HepG2 (cell line): ENCODE results near the gene MBLAC1. TPM values are rescaled to one million over a fixed set of nuclear protein-coding genes. Genes with fewer than 3 reads are reported as not detected.

Source experiments
- DNMT1 ChIP-seq: sonication (generic); formaldehyde crosslinking; IDR thresholded peaks from 2 replicates; pipeline ENCODE4 v1.5.1; 2020; ENCODE audit warnings: mild to moderate bottlenecking, missing genetic modification reagents
- PPARG ChIP-seq: conservative IDR thresholded peaks from 2 replicates; pipeline ENCODE4 v1.6.1; 2016; ENCODE audit warnings: missing biosample characterization, missing genetic modification reagents
- RBAK ChIP-seq: sonication (generic); formaldehyde crosslinking; IDR thresholded peaks from 2 replicates; pipeline ENCODE4 v1.5.1; 2020; ENCODE audit warnings: mild to moderate bottlenecking, missing genetic modification reagents
- SOX13 ChIP-seq, 3 experiments: fragments of 450-650 bp in 1 of 3; sonication (generic) in 1 of 3; formaldehyde crosslinking in 1 of 3; IDR thresholded peaks in 2 of 3; conservative IDR thresholded peaks in 1 of 3; 2 replicates each; pipeline versions ENCODE4 v1.5.0 to v1.6.1; 2016 to 2020; ENCODE audit warnings: antibody characterized with exemption in 1 of 3, mild to moderate bottlenecking in 1 of 3, missing compliant biosample characterization in 1 of 3, missing genetic modification reagents in 1 of 3, moderate library complexity in 1 of 3
- ZNF230 ChIP-seq: sonication (generic); formaldehyde crosslinking; IDR thresholded peaks from 2 replicates; pipeline ENCODE4 v1.4.0; 2020; ENCODE audit warnings: mild to moderate bottlenecking, missing genetic modification reagents
- ZNF274 ChIP-seq: sonication (generic); formaldehyde crosslinking; IDR thresholded peaks from 2 replicates; pipeline ENCODE4 v1.5.1; 2020; ENCODE audit warnings: mild to moderate bottlenecking, missing genetic modification reagents
- ZNF879 ChIP-seq: sonication (generic); formaldehyde crosslinking; IDR thresholded peaks from 2 replicates; pipeline ENCODE4 v1.8.1; 2023; ENCODE audit warnings: missing genetic modification reagents
- ZNF883 ChIP-seq: sonication (generic); formaldehyde crosslinking; IDR thresholded peaks from 2 replicates; pipeline ENCODE4 v1.5.1; 2020; ENCODE audit warnings: mild to moderate bottlenecking, missing genetic modification reagents; ENCODE audit errors: not compliant biosample characterization
- polyA plus RNA-seq, 8 experiments: library from polyadenylated mRNA; depleted of rRNA in 3 of 8; stranded (reverse) in 7 of 8; unstranded in 1 of 8; fragments of >200 nt; fragmentation: Illumina TruSeq in 4 of 8; extraction: Trizol in 4 of 8; gene quantifications; 2 replicates each; pipeline versions ENCODE4 v1.2.1 to v1.2.3, GENCODE V29; 2011 to 2016; ENCODE audit warnings: low read depth in 4 of 8, missing spikeins in 1 of 8, mixed read lengths in 1 of 8; ENCODE audit not compliant: insufficient read depth in 1 of 8
- total RNA-seq, 5 experiments: library from RNA; depleted of rRNA; stranded (reverse); fragments of >200 nt; fragmentation: Illumina TruSeq; extraction: Trizol; gene quantifications; 2 replicates each; pipeline ENCODE4 v1.2.3, GENCODE V29; 2016; ENCODE audit warnings: low read depth in 1 of 5
- TF ChIP-seq, protein P1 (sequence below): sonication (generic); formaldehyde crosslinking; IDR thresholded peaks from one replicate; pipeline ENCODE4 v1.5.1; 2020; ENCODE audit warnings: mild to moderate bottlenecking, missing genetic modification reagents; ENCODE audit errors: not compliant biosample characterization
- TF ChIP-seq, protein P2 (sequence below): IDR thresholded peaks from 2 replicates; pipeline ENCODE4 v1.6.1; 2012; ENCODE audit warnings: inconsistent platforms
- TF ChIP-seq, protein P3 (sequence below): sonication (generic); formaldehyde crosslinking; IDR thresholded peaks from 2 replicates; pipeline ENCODE4 v1.5.0; 2020; ENCODE audit warnings: mild to moderate bottlenecking, missing genetic modification reagents
- TF ChIP-seq, protein P4 (sequence below): sonication (generic); formaldehyde crosslinking; IDR thresholded peaks from 2 replicates; pipeline ENCODE4 v1.4.0; 2020; ENCODE audit warnings: missing genetic modification reagents, borderline replicate concordance

MBLAC1 gene
- total and polyA plus RNA-seq, 2 of the 13 experiments (the other 11 are each of a cell fraction or from before 2014, with no cell fraction given), result 0.79 to 2.1 TPM

DNA sequence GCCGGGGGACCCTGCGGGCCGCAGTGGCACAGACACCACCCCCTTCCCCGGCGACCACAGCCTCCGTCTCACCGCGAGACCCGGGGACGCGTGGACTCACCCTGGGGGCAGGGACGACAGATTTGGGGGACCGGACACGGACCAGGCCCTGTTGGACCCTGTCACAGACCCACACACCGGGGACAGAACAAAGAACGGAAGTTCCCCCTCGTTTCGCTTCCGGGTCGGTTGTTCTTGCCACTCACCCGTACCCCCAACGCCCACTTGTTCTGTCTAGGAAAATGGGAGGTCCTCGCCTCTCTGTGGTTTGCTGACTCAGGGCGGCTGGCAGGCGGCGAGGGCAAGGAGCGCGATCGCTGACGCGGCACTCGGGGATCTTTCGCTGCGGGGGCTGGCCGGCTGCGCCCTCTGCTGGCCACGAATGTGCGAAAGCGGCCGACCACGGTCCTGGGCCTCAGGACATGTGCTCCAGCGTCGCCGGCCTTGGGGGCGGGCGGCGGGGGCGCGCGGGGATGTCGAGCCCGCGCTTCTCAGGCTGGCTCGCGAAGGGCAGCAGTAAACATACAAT lies 45.1 kb upstream of the MBLAC1 start, which contains the start of gene ZNF3 (continued):
- TF ChIP-seq, protein P1, sequence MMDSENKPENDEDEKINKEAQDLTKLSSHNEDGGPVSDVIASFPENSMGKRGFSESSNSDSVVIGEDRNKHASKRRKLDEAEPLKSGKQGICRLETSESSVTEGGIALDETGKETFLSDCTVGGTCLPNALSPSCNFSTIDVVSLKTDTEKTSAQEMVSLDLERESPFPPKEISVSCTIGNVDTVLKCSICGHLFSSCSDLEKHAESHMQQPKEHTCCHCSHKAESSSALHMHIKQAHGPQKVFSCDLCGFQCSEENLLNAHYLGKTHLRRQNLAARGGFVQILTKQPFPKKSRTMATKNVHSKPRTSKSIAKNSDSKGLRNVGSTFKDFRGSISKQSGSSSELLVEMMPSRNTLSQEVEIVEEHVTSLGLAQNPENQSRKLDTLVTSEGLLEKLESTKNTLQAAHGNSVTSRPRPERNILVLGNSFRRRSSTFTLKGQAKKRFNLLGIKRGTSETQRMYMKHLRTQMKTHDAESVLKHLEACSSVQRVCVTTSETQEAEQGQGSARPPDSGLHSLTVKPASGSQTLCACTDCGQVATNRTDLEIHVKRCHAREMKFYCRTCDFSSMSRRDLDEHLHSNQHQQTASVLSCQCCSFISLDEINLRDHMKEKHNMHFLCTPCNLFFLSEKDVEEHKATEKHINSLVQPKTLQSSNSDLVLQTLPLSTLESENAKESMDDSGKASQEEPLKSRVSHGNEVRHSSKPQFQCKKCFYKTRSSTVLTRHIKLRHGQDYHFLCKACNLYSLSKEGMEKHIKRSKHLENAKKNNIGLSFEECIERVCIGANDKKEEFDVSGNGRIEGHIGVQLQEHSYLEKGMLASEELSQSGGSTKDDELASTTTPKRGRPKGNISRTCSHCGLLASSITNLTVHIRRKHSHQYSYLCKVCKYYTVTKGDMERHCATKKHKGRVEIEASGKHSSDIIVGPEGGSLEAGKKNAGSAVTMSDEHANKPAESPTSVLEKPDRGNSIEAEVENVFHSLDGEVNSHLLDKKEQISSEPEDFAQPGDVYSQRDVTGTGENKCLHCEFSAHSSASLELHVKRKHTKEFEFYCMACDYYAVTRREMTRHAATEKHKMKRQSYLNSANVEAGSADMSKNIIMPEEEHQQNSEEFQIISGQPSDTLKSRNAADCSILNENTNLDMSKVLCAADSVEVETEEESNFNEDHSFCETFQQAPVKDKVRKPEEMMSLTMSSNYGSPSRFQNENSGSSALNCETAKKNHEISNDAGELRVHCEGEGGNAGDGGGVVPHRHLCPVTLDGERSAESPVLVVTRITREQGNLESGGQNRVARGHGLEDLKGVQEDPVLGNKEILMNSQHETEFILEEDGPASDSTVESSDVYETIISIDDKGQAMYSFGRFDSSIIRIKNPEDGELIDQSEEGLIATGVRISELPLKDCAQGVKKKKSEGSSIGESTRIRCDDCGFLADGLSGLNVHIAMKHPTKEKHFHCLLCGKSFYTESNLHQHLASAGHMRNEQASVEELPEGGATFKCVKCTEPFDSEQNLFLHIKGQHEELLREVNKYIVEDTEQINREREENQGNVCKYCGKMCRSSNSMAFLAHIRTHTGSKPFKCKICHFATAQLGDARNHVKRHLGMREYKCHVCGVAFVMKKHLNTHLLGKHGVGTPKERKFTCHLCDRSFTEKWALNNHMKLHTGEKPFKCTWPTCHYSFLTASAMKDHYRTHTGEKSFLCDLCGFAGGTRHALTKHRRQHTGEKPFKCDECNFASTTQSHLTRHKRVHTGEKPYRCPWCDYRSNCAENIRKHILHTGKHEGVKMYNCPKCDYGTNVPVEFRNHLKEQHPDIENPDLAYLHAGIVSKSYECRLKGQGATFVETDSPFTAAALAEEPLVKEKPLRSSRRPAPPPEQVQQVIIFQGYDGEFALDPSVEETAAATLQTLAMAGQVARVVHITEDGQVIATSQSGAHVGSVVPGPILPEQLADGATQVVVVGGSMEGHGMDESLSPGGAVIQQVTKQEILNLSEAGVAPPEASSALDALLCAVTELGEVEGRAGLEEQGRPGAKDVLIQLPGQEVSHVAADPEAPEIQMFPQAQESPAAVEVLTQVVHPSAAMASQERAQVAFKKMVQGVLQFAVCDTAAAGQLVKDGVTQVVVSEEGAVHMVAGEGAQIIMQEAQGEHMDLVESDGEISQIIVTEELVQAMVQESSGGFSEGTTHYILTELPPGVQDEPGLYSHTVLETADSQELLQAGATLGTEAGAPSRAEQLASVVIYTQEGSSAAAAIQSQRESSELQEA (CRISPR knock-in tag), result peak; percentile 66
- TF ChIP-seq PPARG (CRISPR knock-in tag) (peak; percentile 76; the same call in 1 of the 2 replicates), RBAK (no peak), DNMT1 (0 out of 2 replicates have a peak, but pooled peaks have one; percentile 21), ZNF879 (CRISPR knock-in tag) (peak; percentile 90; the same call in 1 of the 2 replicates), SOX13 (IDR thresholded peaks at IDR 0.05) (peak; percentile 68), SOX13 (CRISPR knock-in tag; conservative IDR thresholded peaks at IDR 0.05 in 1 of 2, IDR thresholded peaks at IDR 0.05 in 1 of 2) (peak in 1 of 2 experiments; percentile 88; a peak in 2 of 4 replicates), ZNF274 (CRISPR knock-in tag) (peak; percentile 93), ZNF883 (CRISPR knock-in tag) (peak; percentile 85), ZNF230 (CRISPR knock-in tag) (peak; percentile 55; the same call in 1 of the 2 replicates)
- TF ChIP-seq, protein P2, sequence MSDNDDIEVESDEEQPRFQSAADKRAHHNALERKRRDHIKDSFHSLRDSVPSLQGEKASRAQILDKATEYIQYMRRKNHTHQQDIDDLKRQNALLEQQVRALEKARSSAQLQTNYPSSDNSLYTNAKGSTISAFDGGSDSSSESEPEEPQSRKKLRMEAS, result peak; percentile 99
- TF ChIP-seq, protein P3, sequence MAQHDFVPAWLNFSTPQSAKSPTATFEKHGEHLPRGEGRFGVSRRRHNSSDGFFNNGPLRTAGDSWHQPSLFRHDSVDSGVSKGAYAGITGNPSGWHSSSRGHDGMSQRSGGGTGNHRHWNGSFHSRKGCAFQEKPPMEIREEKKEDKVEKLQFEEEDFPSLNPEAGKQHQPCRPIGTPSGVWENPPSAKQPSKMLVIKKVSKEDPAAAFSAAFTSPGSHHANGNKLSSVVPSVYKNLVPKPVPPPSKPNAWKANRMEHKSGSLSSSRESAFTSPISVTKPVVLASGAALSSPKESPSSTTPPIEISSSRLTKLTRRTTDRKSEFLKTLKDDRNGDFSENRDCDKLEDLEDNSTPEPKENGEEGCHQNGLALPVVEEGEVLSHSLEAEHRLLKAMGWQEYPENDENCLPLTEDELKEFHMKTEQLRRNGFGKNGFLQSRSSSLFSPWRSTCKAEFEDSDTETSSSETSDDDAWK (CRISPR knock-in tag), result no peak
- TF ChIP-seq, protein P4, sequence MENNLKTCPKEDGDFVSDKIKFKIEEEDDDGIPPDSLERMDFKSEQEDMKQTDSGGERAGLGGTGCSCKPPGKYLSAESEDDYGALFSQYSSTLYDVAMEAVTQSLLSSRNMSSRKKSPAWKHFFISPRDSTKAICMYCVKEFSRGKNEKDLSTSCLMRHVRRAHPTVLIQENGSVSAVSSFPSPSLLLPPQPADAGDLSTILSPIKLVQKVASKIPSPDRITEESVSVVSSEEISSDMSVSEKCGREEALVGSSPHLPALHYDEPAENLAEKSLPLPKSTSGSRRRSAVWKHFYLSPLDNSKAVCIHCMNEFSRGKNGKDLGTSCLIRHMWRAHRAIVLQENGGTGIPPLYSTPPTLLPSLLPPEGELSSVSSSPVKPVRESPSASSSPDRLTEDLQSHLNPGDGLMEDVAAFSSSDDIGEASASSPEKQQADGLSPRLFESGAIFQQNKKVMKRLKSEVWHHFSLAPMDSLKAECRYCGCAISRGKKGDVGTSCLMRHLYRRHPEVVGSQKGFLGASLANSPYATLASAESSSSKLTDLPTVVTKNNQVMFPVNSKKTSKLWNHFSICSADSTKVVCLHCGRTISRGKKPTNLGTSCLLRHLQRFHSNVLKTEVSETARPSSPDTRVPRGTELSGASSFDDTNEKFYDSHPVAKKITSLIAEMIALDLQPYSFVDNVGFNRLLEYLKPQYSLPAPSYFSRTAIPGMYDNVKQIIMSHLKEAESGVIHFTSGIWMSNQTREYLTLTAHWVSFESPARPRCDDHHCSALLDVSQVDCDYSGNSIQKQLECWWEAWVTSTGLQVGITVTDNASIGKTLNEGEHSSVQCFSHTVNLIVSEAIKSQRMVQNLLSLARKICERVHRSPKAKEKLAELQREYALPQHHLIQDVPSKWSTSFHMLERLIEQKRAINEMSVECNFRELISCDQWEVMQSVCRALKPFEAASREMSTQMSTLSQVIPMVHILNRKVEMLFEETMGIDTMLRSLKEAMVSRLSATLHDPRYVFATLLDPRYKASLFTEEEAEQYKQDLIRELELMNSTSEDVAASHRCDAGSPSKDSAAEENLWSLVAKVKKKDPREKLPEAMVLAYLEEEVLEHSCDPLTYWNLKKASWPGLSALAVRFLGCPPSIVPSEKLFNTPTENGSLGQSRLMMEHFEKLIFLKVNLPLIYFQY (CRISPR knock-in tag), result peak; percentile 90; the same call in 1 of the 2 replicates
